ENCODE measurements around the gene C17orf113.

Gene C17orf113

GRCh38 chr17:42072323-42073187, 22.2 kb upstream of the C17orf113 start:
- DNase-seq, result peak in 2 of 3 experiments; percentile 11 to 34

GRCh38 chr17:42071810-42072209, 21.4 kb upstream of the C17orf113 start:
- DNase-seq, result no peak

GRCh38 chr17:42068979-42069378, 18.6 kb upstream of the C17orf113 start:
- DNase-seq, result no peak

- DNase-seq, result peak; percentile 47 to 74 (median 61)
These were observed 17.1 kb upstream of the C17orf113 start for GRCh38 chr17:42067371-42068091.

GRCh38 chr17:42065201-42065600, 14.8 kb upstream of the C17orf113 start:
- no peak for DNase-seq

GRCh38 chr17:42062681-42063080, 12.3 kb upstream of the C17orf113 start:
- no peak for DNase-seq

GRCh38 chr17:42061646-42062487, 11.5 kb upstream of the C17orf113 start:
- no peak for DNase-seq

GRCh38 chr17:42060231-42060630, 9.8 kb upstream of the C17orf113 start:
- no peak for DNase-seq

- no peak for DNase-seq
These were observed 9.4 kb upstream of the C17orf113 start for GRCh38 chr17:42059815-42060214.

- no peak for DNase-seq
These were observed 7.7 kb upstream of the C17orf113 start for GRCh38 chr17:42058063-42058462.

- DNase-seq, result no peak
These were observed 6.2 kb upstream of the C17orf113 start for GRCh38 chr17:42056635-42057034.

- no peak for DNase-seq
These were observed 5.1 kb upstream of the C17orf113 start for GRCh38 chr17:42055496-42055895.

GRCh38 chr17:42055027-42055426, 4.6 kb upstream of the C17orf113 start:
- peak in 2 of 3 experiments; percentile 20 to 39 for DNase-seq

GRCh38 chr17:42053731-42054500, 3.5 kb upstream of the C17orf113 start:
- DNase-seq, result no peak

GRCh38 chr17:42052346-42052877, 2.0 kb upstream of the C17orf113 start:
- no peak for DNase-seq

GRCh38 chr17:42051645-42052044, 1.2 kb upstream of the C17orf113 start:
- DNase-seq, result no peak

GRCh38 chr17:42051013-42051400, 606 bp upstream of the C17orf113 start:
- no peak for DNase-seq

GRCh38 chr17:42049834-42050392, 488 bp downstream of the C17orf113 start:
- DNase-seq, result peak in 1 of 3 experiments; percentile 48

- DNase-seq, result no peak
These were observed 3.1 kb downstream of the C17orf113 start for GRCh38 chr17:42047343-42047742.

GRCh38 chr17:42045719-42046118, 4.7 kb downstream of the C17orf113 start:
- no peak for DNase-seq

GRCh38 chr17:42042598-42043319, 7.6 kb downstream of the C17orf113 start:
- no peak for DNase-seq
